Activated CD8-positive, alpha-beta memory T cell treated with anti-CD3 and anti-CD28 coated beads, Interleukin-2, amount 50 U/mL, for 48 hours (primary cell): Measurements from ENCODE around the gene COX19.
"Not testable (repeated sequence)": the region's sequence is repeated elsewhere in the genome, so short reads cannot be mapped to it uniquely, and the experiment has no call there.

ENCODE experiments used
- DNase-seq: peaks from one replicate; pipeline ENCODE4 v3.0.0-alpha.2; 2020

The COX19 gene

DNA sequence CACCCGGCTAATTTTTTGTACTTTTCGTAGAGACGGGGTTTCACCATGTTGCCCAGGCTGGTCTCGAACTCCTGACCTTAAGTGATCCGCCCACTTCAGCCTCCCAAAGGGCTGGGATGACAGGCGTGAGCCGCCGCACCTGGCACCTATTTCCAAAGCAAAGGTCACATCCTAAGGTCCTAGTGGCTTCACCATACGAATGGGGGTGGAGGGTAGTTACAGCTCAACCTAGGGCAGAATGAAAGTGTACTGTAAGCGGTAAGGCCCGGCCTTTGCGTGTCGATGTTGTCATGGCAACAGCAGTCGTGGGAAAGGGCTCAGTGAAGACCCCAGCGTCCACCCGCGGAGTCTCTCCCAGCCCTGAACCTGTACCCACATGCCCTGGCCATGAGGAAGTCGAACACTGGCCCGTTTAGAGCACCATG is 1.6 kb upstream of the COX19 start:
- no peak for DNase-seq

DNA sequence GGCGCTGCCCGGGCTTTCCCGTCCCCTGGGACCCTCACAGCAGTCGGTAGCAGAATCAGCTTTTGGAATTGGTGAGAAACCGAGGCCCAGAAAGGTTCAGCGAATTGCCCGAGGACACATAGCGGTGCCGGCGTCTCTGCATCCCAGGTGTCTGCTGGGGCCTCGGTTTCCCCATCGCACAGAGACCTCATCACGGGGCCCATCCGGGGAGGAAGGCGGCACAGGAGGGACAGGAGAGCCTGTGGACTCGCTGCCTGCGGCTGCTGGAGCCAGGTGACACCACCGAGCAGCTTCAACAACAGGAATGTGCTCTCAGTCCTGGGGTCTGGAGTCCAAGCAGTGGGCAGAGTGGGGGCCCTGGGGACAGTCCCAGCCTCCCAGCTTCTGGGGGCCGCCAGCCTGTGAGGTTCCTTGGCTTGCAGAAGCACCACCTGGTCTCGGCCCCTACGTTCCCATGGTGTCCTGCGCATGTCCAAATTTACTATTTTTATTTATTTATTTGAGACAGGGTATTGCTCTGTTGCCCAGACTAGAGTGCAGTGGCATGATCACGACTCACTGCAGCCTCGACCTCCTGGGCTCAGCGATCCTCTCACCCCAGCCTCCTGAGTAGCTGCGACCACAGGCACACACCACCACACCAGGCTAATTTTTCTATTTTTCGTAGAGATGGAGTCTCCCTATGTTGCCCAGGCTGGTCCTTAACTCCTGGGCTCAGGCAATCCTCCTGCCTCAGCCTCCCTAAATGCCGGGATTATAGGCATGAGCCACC is 539 bp upstream of the COX19 start:
- DNase-seq, result no peak

DNA sequence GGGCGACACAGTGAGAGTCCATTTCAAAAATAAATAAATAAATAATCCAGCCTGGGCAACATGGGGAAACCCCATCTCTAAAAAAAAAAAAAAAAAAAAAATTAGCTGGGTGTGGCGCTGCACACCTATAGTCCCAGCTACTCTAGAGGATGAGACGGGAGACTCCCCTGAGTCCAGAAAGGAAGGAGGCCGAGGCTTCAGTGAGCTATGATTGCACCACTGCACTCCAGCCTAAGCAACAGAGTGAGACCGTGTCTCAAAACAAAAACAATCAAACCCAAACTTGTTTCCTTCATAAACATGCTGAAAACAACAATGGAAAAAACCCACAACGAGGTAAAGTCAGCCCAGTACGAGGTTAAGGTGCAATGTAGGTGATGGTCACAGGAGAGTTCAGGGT is 1.2 kb downstream of the COX19 start:
- DNase-seq, result no peak

DNA sequence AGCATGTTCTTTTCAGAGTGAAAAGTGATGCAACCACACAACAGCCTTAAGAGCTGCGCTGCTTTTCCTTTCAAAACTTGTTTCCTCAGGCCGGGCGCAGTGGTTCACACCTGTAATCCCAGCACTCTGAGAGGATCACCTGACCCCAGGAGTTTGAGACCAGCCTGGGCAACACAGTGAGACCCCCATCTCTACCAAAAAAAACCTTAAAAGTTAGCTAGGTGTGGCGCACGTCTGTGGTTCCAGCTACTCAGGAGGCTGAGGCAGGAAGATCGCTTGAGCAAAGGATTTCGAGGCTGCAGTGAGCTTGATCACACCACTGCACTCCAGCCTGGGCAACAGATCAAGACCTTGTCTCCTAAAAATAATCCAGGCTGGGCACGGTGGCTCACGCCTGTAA is 2.0 kb downstream of the COX19 start:
- no peak for DNase-seq

DNA sequence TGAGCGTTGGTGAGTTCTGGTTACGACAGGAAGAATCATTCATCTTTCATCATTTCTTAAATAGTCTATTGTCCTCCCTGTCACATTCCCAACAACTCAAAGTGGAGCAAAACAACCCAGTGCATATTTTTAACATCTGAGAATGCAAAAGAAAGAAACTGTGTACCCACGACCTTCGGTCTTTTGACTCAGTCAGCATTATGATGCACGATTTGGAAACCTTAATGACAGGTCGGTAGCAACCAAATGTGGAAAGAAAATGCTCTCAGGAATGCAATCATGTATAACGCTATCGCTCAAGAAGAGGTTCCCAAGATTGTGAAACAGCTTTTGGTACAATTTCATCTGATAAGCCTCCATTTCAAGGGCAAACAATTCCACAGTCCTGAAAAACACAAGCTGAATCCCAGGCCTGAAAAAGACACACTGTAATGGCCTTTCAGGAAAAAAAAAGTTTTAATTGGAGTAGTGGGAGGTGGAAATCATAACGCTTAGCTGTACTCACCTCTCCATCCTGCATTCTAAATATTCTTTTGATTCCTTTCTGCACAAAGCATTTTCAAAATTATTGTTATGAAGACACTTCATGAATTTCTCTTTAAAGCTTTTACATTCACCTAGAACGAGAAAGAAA is 2.6 kb downstream of the COX19 start:
- DNase-seq, result no peak

DNA sequence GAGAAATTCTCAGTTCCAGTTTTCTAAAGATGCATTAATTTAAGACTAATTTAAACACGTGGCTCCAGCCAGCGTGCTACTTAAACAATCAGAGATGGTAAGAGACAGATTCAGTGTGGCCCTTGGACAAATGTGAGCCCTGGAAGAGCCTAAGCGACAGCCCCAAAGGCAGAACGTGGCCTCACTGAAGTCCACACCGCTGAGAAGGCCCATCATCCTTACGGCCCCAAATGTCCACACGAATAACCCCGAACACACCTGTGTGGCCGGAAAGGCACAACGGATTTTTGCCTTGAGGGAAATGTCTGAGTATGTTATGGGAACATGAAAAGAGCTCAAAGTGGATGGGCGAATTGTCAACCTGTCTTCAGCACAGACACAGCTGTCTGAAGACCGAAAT is 3.2 kb downstream of the COX19 start:
- no peak for DNase-seq

DNA sequence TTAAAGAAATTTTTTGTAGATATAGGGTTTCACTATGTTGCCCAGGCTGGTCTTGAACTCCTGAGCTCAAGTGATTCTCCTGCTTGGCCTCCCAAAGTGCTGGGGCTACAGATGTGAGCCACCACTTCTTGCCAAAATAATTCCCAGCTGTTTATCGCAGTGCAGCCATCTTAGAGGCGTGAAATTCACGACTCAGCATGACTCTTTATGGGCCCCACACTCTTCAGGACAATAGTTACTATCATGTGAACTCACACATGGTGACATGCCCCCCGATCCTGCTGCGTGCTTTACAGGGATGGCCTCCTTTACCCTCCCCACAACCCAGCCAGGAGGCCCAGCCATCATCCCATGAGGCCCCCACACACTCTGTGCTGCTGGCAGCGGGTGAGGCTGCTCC is 4.6 kb downstream of the COX19 start:
- no peak for DNase-seq

DNA sequence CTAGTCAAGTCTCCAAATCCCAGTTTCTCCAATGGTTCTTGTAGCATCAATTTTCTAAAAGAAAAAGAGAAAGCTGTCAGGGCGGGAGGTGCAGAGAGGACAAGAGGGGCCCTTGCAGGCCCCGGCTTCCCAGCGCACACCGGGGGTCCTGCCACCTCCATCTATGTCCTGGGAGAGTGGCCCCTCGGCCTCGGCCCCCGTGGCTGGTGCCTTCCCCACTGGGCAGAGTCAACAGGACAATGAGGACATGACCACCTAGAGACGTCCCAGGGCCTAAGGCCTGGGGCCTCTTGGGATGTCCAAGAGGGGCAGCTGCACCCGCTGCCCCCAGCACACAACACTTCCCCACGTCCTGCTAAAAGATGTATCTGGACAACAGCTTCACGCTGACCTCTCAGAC is 5.9 kb downstream of the COX19 start:
- DNase-seq, result no peak

DNA sequence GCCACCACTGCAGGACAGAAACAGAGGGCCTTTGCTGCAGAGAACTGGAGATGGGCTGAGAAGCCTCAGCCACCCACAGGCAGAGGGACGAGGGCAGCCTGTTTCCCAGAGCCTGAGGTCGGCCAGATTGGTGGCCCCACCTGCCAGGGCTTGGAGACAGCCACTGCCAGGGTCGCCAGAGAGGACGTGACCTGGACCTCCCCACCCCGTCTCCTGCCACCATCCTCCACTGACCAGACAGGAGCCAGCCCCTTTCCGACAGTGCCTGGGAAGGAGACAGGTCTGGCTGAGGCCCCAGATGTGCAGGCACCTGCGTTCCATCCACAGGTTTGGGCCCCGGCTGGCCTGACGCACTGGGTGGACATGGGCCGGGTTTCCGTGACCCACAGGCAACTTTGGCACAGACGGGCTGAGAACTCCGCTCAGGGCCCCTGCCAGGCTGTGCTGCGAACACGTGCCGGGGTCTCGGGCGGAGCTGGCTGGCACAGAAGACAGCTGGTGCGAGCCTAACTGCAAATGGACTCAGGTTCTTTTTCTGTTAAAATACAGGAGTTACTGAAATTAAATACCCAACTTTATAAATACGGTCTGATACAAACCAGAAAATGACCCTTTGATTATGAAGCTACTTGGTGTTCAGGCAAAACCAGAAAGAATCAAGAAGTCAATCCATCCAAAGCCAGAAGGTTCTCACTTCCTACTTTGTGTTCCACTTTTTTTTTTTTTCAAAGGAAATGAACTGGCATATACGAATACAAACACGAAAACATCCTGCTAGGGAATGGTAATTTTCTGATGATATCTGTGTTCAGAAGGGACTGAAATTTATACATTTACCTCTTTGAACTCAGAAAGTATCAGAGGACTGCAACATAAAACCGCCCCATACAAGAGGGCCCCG is 6.9 kb downstream of the COX19 start:
- no peak for DNase-seq

DNA sequence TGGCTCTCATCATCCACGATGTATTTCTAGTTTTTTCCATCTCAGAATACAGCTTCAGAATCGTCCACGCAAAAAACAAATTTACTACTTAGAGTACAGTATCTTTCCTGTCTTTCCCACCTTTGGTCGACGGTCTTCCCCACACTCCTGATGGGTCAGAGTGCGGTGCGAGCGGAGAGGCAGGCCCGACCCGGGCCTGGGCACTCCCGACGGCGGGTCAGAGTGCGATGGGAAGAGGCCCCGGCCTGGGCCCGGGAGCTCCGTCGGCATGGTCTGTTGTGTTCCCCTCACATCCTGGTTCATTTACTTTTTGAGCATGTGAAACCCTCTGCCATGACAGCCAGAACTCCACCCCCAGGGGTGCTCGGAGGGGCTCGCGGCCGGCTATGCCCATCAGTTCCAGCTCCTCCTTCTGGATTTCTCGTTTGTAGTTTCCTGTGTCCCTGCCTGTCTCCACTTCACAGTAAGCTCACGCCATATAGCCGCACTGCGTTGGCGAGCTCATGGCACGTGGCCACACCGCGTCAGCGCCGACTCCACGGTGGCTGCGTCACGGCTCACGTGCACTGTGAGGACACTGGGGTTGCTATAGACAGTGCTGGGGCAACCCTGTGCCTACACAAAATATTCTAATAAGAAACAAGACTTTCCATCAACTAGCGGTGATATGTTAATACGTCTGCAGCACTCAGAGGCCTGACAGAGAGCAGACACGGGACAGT is 7.8 kb downstream of the COX19 start:
- no peak for DNase-seq

DNA sequence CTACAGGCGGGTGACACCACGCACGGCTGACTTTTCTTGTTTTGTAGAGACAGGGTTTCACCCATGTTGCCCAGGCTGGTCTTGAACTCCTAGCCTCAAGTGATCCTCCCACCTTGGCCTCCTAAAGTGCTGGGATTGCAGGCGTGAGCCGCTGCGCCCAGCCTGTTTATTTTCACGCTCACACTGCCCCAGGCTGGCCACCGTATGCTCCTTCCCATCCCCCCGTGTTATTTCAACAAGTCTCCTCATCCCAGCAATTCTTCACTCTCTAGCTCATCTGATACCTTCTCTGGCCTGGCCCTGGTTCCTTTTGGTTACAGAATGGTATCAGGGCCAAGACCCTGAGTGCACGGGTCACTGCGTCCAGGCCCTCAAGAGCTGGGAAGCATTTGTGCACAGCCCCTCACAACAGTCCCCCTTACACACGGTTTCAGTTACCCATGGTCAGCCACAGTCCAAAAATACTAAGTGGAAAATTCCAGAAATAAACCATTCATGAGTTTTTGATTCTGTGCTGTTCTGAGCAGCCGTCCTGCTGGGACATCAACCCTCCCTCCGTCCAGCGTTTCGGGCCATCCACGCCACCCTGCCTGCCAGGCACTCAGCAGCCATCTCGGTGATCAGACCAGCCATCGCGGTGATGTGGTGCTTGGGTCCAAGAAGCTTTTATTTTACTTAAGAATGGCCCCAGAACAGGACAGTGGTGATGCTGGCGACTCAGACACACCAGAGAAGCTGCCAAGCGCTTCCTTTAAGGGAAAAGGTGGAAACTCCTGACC is 8.9 kb downstream of the COX19 start:
- DNase-seq, result no peak

DNA sequence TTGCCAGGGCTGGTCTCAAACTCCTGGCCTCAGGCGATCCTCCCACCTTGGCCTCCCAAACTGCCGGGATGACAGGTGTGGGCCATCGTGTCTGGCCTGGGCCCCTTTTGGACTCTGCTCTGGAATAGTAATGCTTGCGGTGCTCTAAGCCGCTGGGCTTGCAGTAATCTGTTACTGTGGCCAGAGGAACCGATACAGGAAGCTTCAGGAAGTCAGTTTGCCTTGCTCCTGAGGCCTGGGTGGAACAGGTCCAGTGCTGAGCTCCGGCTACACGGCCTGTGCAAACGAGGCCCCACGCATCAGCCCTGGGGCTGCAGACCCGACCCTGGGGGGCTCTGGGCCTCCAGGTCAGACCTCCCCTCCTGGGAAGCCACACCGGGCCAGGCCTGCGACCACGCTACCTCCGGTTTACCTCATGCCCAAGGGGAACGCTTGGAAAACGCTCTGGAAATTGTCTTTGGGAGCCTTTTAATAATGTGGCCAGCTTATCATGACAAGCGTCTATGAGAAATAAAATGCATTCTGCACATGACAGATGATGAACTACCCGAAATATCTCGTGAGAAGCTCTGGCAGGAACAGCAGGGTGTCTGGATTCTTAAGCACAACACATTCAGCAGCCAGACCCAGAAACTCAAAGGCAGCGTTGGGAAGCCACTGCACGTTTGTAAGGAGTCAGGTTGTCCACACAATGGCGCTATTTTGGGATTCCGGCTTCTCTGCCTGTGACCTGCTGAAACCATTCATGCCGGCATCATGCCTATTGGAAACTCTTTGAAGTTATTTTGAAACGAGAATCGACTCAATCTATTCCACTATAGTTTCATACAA is 10.7 kb downstream of the COX19 start:
- no peak for DNase-seq

DNA sequence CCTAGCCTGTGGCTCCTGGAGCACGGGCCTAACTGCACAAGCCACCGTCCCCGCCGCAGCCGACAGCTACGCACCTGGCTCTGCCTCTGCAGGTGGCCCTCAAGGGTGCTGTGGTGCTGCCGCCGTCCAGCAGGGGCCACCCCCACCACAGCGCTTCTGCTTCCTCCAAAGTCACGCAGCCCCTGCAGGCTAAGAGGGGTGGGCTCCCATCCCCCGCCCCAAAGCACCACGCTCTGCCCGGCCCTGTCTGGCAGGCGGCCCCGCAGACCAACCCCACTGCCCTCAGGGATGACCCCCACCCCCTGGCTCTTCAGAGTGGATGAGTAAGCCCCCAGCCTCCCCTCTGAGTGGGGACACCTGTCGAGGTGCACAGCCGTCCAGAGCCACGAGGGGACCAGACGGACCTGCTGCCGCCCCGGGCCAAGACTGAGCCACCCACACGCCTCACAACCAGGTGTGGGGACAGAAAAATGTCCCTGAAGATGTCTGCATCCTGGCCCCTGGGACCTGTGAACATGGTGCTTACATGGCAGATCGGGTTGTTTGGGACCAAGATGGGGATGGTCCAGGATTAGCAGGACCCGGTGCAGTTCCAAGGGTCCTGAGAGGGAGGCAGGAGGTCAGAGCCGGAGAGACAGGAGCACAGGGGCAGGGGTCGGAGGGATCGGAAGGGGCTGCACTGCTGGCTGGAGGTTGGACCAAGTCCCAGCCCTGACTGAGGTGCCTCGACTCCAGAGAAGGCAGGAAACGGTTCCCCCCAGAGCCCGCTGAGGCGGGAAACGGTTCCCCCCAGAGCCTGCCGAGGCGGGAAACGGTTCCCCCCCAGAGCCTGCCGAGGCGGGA is 11.9 kb downstream of the COX19 start:
- DNase-seq, result no peak

DNA sequence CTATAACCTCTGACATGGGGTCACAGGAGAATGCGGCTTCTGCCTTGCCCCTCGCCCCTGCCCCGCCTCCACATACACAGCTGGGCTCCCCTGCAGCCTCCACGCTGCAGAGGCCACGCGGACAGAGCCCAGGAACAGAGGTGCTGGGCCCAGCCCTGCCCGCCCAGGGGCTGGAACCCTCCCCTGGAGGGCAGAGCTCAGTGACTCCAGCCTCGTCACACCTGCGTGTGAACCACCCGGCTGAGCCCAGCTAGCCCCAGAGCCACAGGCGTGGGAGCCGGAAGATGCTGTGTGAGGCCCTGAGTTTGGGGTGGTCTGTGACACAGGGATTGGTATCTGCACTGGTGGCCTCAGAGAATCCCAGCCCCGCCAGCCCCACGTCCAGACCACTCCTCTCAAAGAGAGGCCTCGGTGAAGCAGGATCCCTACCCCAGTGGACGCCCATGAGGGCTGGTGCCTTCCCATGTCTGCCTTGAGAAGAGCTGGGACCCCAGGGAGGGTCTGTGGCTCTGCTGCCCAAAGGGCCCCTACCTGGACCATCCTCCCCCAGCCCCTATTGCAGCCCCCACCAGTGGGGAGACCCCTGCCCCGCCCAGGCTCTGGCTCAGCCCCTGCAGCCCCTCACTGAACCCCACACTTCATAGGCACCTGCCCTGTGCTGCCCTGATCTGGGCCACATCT is 12.8 kb downstream of the COX19 start:
- no peak for DNase-seq

DNA sequence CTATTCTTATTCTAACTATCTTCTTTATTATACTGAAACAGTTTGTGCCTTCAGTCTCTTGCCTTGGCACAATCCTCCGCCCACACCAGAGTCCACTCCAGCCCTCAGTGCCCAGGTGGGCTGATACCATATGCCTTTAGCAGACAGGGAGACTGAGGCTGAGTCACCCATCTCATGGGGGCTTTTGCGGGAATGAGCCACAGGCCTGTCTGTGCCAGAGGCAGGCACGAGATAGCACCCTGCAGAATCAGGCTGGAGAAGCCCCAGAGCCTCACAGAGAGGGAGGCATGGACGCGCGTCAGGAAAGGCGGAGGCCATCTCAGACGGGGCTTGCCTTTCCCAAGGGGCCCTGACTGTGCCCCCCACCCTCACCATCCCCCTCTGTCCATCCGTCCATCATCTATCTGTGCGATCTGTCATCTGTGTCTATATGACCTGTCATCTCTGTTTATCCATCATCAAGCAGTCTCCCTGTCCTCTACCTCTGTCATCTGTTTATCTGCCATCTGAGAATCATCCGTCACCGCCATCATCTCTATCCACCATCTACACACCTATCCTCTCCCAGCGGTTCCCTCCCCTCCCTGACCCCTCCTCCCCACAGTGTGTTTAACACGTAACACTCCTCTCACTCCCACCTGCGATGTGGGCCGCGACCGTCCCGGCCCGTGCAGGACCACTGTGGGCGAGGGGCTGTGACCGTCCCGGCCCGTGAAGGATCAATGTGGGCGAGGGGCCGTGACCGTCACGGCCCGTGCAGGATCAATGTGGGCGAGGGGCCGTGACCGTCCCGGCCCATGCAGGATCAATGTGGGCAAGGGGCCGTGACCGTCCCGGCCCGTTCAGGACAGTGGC is 13.6 kb downstream of the COX19 start:
- no peak for DNase-seq

DNA sequence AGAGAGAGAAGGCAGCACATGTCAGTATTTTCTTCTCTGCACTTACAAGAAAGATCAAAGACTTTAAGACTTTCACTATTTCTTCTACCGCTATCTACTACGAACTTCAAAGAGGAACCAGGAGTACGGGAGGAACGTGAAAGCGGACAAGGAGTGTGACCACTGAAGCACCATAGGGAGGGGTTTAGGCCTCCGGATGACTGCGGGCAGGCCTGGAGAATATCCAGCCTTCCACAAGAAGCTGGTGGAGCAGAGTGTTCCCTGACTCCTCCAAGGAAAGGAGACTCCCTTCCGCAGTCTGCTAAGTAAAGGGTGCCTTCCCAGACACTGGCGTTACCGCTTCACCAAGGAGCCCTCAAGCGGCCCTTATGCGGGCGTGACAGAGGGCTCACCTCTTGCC is 14.4 kb downstream of the COX19 start:
- not testable (repeated sequence) for DNase-seq

DNA sequence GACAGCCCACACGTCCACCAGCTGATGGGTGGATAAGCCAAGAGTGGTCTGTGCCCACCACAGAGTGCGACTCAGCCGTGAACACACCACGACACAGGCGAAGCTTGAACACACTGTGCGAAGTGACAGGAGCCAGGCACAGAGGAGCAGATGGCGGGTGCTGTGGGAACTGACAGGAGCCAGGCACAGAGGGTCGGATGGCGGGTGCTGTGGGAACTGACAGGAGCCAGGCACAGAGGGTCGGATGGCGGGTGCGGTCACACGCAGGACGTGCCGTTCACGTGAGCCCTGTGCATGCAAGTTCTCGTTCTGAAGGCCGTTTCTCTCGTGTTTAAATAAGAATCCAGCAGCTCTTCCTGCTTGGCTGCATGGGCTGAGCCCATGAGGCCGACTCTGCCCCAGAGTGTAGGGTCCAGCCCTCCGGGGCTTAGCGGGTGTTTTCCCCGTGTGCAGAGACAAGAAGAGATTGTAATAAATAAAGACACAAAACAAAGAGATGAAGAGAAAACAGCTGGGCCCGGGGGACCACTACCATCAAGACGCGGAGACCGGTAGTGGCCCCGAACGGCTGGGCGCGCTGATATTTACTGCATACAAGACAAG is 15.0 kb downstream of the COX19 start:
- no peak for DNase-seq

DNA sequence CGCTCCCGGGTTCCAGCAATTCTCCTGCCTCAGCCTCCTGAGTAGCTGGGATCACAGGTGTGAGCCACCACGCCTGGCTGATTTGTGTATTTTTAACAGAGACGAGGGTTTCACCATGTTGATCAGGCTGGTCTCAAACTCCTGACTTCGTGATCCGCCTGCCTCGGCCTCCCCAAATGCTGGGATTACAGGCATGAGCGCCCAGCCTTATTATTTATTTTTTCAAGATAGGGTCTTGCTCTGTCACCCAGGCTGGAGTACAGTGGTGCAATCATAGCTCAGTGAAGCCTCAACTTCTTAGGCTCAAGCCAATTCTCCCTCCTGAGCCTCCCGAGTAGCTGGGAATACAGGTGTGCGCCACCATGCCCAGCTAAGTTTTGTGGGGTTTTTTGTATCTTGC is 15.6 kb downstream of the COX19 start:
- DNase-seq, result not testable (repeated sequence)
